GM12801 (cell line): ENCODE measurements around the gene NFE2L2.

Source experiments
- CTCF ChIP-seq: IDR thresholded peaks from one replicate; pipeline ENCODE4 v1.5.1; 2011; ENCODE audit warnings: control low read depth; ENCODE audit not compliant: insufficient read length; ENCODE audit errors: extremely low read depth

Gene NFE2L2

GRCh38 chr2:177253704-177254103, 10.8 kb downstream of the NFE2L2 start:
- no peak for TF ChIP-seq CTCF

GRCh38 chr2:177252808-177253531, 11.6 kb downstream of the NFE2L2 start:
- no peak for TF ChIP-seq CTCF

- TF ChIP-seq CTCF: no peak
Observed at GRCh38 chr2:177251165-177251542, 13.4 kb downstream of the NFE2L2 start.

GRCh38 chr2:177250461-177250860, 14.1 kb downstream of the NFE2L2 start:
- TF ChIP-seq CTCF: no peak

- no peak for TF ChIP-seq CTCF
Observed at GRCh38 chr2:177249038-177249437, 15.5 kb downstream of the NFE2L2 start.

- no peak for TF ChIP-seq CTCF
Observed at GRCh38 chr2:177247693-177248262, 16.7 kb downstream of the NFE2L2 start.

GRCh38 chr2:177246000-177246399, 18.5 kb downstream of the NFE2L2 start:
- TF ChIP-seq CTCF: no peak

GRCh38 chr2:177245010-177245422, 19.5 kb downstream of the NFE2L2 start:
- no peak for TF ChIP-seq CTCF
